ENCODE measurements around the gene MBOAT1. TPM values are rescaled to one million over a fixed set of nuclear protein-coding genes. Genes with fewer than 3 reads are reported as not detected.

MBOAT1 gene
- total RNA-seq, 1 experiment from 2014 or later, result 22.0 TPM

GRCh38 chr6:20197251-20197650, 15.0 kb downstream of the MBOAT1 start:
- H3K9me3 ChIP-seq (ENCODE audit: insufficient read depth, low read depth), result no peaks in the 10 kb centered on the region
- no peaks in the 10 kb centered on the region for H3K27me3 ChIP-seq (ENCODE audit: insufficient read depth, low read depth)
- peaks cover 11% of the 10 kb centered on the region for H3K4me1 ChIP-seq (replicated peaks; ENCODE audit: insufficient read depth)
- DNase-seq, result no peak
- H3K79me2 ChIP-seq (ENCODE audit: low read depth), result no peaks in the 10 kb centered on the region
- ChIA-PET CTCF (no interaction called here), POLR2A (ENCODE audit: unreplicated experiment) (no interaction called here)
- intact Hi-C loops (cut with micrococcal nuclease; ENCODE audit: unreplicated experiment), result no loop called here
- no peak overlapping the region for H2AFZ ChIP-seq
- H3F3A ChIP-seq (ENCODE audit: insufficient read depth, low read depth), result peaks cover 2% of the 10 kb centered on the region; the same call in 1 of the 2 replicates
- H3K36me3 ChIP-seq (ENCODE audit: low read depth), result no peaks in the 10 kb centered on the region
- H3K9me2 ChIP-seq (ENCODE audit: insufficient read depth), result no peaks in the 10 kb centered on the region
- BruUV-seq (replicated peaks), result no TSS peak
- H3K4me3 ChIP-seq, result no peak overlapping the region
- TF ChIP-seq, protein P1, sequence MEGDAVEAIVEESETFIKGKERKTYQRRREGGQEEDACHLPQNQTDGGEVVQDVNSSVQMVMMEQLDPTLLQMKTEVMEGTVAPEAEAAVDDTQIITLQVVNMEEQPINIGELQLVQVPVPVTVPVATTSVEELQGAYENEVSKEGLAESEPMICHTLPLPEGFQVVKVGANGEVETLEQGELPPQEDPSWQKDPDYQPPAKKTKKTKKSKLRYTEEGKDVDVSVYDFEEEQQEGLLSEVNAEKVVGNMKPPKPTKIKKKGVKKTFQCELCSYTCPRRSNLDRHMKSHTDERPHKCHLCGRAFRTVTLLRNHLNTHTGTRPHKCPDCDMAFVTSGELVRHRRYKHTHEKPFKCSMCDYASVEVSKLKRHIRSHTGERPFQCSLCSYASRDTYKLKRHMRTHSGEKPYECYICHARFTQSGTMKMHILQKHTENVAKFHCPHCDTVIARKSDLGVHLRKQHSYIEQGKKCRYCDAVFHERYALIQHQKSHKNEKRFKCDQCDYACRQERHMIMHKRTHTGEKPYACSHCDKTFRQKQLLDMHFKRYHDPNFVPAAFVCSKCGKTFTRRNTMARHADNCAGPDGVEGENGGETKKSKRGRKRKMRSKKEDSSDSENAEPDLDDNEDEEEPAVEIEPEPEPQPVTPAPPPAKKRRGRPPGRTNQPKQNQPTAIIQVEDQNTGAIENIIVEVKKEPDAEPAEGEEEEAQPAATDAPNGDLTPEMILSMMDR (conservative IDR thresholded peaks at IDR 0.05), result no peak
- no peak for TF ChIP-seq EZH2 (IDR thresholded peaks at IDR 0.05; ENCODE audit: low read depth)
- H3K4me2 ChIP-seq, result no peak overlapping the region
- no peak overlapping the region for H3K27ac ChIP-seq
- no peaks in the 10 kb centered on the region for H4K20me1 ChIP-seq (ENCODE audit: insufficient read depth)

- no TSS peak for BruUV-seq (replicated peaks)
- DNase-seq, result no peak
- CTCF ChIA-PET, result no interaction called here
- H3K79me2 ChIP-seq (ENCODE audit: low read depth), result no peaks in the 10 kb centered on the region
- no peaks in the 10 kb centered on the region; the same call in 1 of the 2 replicates for H3K9me3 ChIP-seq (ENCODE audit: insufficient read depth, low read depth)
- H3K4me3 ChIP-seq, result no peak overlapping the region
- no peaks in the 10 kb centered on the region for H3K9me2 ChIP-seq (ENCODE audit: insufficient read depth)
- POLR2A ChIA-PET (ENCODE audit: unreplicated experiment), result no interaction called here
- H3K27ac ChIP-seq, result no peak overlapping the region
- H3K27me3 ChIP-seq (ENCODE audit: insufficient read depth, low read depth), result no peaks in the 10 kb centered on the region
- H3K36me3 ChIP-seq (ENCODE audit: low read depth), result no peaks in the 10 kb centered on the region
- no peak overlapping the region for H3K4me2 ChIP-seq
- H2AFZ ChIP-seq, result no peak overlapping the region
- intact Hi-C loops (cut with micrococcal nuclease; ENCODE audit: unreplicated experiment), result no loop called here
- no peak for TF ChIP-seq EZH2 (IDR thresholded peaks at IDR 0.05; ENCODE audit: low read depth)
- TF ChIP-seq, protein P1 (conservative IDR thresholded peaks at IDR 0.05), result no peak
- no peaks in the 10 kb centered on the region for H3F3A ChIP-seq (ENCODE audit: insufficient read depth, low read depth)
- no peaks in the 10 kb centered on the region for H4K20me1 ChIP-seq (ENCODE audit: insufficient read depth)
- no peaks in the 10 kb centered on the region for H3K4me1 ChIP-seq (replicated peaks; ENCODE audit: insufficient read depth)
Measured at GRCh38 chr6:20192625-20193024, 19.6 kb downstream of the MBOAT1 start.

DNA sequence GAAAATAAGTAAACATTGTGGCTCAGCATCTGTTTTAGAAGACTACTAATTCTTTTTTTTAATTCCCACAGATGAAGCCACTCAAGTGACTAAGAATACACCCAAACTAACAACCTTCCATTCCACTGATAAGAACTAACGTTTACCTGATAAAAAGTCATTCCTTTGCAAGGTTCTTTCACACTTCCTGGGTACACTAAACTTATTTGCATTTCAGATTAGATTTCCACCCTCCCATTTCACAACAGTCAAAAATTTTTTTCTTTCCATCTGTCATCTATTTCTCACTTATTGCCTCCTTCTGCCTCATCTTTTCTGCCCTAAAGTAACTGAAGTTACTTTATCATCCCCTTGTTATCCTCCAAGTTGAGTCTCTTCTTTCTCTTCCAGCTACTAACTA, 20.3 kb downstream of the MBOAT1 start:
- H3K27me3 ChIP-seq (ENCODE audit: insufficient read depth, low read depth), result no peaks in the 10 kb centered on the region
- no peak for TF ChIP-seq EZH2 (IDR thresholded peaks at IDR 0.05; ENCODE audit: low read depth)
- TF ChIP-seq, protein P1 (conservative IDR thresholded peaks at IDR 0.05), result no peak
- no peaks in the 10 kb centered on the region for H3F3A ChIP-seq (ENCODE audit: insufficient read depth, low read depth)
- no peak overlapping the region for H3K4me2 ChIP-seq
- ChIA-PET POLR2A (ENCODE audit: unreplicated experiment) (interaction anchor here (0.6 kb wide), 1 partner anchor 45 kb away, joined by 3 read pairs; no protein-coding TSS in a partner anchor), CTCF (no interaction called here)
- H3K9me3 ChIP-seq (ENCODE audit: insufficient read depth, low read depth), result no peaks in the 10 kb centered on the region; the same call in 1 of the 2 replicates
- no peak for DNase-seq
- intact Hi-C loops (cut with micrococcal nuclease; ENCODE audit: unreplicated experiment), result no loop called here
- no peak overlapping the region for H2AFZ ChIP-seq
- H3K4me3 ChIP-seq, result no peak overlapping the region
- no peaks in the 10 kb centered on the region for H3K79me2 ChIP-seq (ENCODE audit: low read depth)
- no peaks in the 10 kb centered on the region for H3K36me3 ChIP-seq (ENCODE audit: low read depth)
- no peaks in the 10 kb centered on the region for H3K4me1 ChIP-seq (replicated peaks; ENCODE audit: insufficient read depth)
- H4K20me1 ChIP-seq (ENCODE audit: insufficient read depth), result no peaks in the 10 kb centered on the region
- H3K27ac ChIP-seq, result no peak overlapping the region
- BruUV-seq (replicated peaks), result no TSS peak
- H3K9me2 ChIP-seq (ENCODE audit: insufficient read depth), result no peaks in the 10 kb centered on the region
